RCC 7860 (cell line): ENCODE results near the gene BARHL2.

ENCODE experiments used
- DNase-seq: peaks from one replicate; pipeline ENCODE4 v3.0.0-alpha.2; 2015; ENCODE audit warnings: low spot score
- FAIRE-seq: peaks from 2 replicates; lab custom pipeline; 2012; peaks lifted over from hg19 to GRCh38; lab: Jason Lieb, UNC

The BARHL2 gene

DNA sequence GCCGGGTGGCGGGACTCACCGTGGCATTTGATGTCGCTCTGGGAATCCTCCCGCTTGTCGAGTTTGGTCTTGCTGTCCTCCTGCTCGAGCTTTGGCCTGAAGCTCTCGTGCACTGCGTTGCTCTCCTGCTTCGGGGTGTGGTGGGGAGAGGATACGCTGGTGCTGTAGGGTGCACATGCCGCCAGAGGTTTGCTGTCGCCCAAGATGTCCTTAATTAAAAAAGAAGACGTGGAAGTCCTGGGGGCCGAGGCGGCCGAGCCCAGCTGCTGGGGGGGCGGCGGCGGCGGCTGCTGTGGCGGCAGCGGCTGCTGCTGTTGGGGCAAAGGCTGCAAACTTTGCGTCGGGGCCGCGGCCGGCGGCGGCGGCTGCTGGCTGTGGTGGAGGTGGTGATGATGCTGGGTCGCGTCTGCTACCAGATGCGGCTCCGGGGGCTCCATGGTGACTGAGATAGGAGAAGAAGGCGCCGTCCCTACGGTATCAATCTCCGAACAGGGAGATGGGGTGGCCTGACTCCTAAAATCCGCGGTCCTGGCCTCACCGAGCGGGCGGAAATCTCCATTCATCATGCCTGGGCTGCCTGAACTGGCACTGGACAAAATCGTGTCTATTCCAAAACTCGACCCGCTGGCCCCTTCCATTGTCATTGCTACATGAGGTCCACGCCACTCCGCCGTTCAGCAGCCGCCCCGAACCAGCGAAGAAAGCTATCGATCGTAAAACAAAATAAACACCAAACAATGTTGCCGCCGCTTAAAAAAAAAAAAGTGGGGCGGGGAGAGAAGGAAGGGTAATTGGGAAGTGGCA, at the start of gene BARHL2:
Gene BARHL2, minus strand, starts transcription at position 751 of the 804 bp plus-strand sequence. Its CDS starts 107 bp downstream, at position 644.
- FAIRE-seq (no peak), DNase-seq (no peak)

DNA sequence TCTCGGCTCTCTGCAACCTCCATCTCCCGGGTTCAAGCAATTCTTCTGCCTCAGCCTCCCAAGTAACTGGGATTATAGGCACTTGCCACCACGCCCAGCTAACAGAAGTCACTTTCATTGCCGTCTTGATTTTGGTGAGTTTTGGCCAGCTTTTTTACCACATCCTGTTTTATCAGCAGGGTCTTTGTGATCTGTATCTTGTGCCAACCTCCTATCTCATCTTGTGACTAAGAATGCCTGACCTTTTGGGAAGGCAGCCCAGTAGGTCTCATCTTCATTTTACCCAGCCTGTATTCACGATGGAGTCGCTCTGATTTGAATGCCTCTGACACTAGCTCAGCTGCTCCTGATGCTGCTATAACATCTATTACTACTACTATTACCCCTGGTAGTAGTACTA, 46.8 kb upstream of the BARHL2 start:
- no peak for DNase-seq
- no peak for FAIRE-seq

DNA sequence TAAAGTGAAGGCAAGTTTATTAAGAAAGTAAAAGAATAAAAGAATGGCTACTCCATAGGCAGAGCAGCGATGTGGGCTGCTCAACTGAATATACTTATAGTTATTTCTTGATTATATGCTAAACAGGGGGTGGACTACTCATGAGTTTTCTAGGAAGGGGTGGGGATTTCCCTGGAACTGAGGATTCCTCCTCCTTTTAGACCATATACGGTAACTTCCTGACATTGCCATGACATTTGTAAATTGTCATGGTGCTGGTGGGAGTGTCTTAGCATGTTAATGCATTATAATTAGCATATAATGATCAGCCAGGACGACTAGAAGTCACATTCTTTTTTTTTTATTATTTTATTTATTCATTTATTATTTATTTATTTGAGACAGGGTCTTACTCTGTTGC, 46.4 kb upstream of the BARHL2 start:
- FAIRE-seq: no peak
- DNase-seq: no peak

GRCh38 chr1:90761781-90762589, 44.9 kb upstream of the BARHL2 start:
- DNase-seq: no peak
- FAIRE-seq: no peak

GRCh38 chr1:90761156-90761555, 44.1 kb upstream of the BARHL2 start:
- DNase-seq (no peak), FAIRE-seq (no peak)

- FAIRE-seq (no peak), DNase-seq (no peak)
These were observed 36.5 kb upstream of the BARHL2 start for GRCh38 chr1:90753556-90753955.

DNA sequence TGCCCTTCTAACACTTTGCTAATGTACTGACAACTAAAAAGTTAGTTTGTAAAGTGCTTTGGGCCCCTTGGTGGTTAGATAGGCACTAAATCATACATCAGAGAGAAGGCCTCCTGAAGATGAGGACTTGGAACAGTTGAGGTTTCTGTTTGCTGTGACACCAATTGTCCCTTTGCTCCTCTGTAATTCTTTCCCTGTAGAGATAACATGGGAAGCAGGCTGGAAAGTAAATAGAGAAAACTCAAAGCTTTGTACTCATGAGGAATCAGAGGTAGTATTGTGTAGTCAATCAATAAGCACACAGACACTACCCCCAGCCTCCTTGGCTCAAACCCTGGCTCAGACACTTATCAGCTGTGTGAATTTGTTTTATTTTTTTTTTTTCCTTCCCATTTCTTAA, 31.6 kb upstream of the BARHL2 start:
- DNase-seq (no peak), FAIRE-seq (no peak)

- FAIRE-seq (no peak), DNase-seq (no peak)
These were observed 29.8 kb upstream of the BARHL2 start for GRCh38 chr1:90746857-90747256.

DNA sequence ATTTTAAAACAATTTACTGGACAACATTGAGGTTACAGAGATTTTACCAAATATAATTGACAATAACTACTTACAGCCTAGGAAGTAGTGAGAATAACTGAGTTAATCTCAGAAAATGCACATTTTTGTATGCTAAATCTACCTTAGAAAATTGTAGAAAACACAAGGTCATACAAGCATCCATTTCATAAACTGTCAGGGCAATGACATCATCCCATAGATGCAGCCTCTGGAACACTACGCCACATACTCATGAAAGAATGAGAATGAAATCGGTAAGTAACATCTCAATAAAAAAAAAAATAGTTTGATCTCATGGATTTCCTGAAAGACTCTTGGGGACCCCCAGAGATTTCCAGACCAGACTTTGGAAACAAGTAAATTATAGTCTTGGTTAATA, 28.9 kb upstream of the BARHL2 start:
- DNase-seq (no peak), FAIRE-seq (no peak)

- DNase-seq (no peak), FAIRE-seq (no peak)
These were observed 15.0 kb upstream of the BARHL2 start for GRCh38 chr1:90732136-90732535.

- FAIRE-seq (no peak), DNase-seq (no peak)
These were observed 14.4 kb upstream of the BARHL2 start for GRCh38 chr1:90731382-90732050.

DNA sequence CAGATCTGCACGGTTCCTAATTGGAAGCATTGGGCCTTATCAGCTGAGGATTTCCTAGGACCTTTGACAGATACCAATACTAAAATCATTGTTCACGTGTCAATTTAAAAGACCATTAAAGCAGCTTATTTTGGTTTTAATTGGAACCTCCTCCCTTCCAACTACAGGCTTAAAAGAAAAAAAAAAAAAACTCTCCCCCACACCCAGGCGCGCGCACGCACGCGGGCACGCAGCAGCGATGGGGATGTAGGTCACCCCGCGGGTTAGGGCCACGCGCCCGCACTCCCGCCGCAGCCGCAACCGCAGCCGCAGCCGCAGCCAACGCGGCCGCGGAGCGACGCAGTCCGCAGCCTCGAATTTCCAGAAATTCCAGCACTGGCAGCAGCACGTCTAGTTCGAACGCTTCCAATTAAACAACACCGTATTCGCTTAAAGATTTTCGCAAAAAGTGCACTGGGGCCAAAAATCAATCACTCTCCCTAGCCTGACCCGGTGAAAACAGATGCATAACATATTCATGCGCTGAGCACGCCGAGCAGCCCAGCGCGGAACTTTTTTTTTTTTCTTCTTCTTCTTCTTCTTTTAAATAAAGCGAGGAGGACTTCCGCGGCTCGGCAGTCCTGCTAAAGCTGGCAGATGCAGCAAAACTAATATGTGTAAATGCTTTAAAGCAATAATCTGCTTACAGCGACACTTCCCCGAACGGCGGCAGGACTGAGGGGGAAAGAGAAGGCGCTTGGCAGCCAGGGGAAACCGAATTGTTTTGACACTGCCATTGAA, 13.3 kb upstream of the BARHL2 start:
- DNase-seq (no peak), FAIRE-seq (no peak)

- no peak for FAIRE-seq
- DNase-seq: no peak
These were observed 12.6 kb upstream of the BARHL2 start for GRCh38 chr1:90729504-90730242.

GRCh38 chr1:90728502-90729287, 11.6 kb upstream of the BARHL2 start:
- FAIRE-seq: no peak
- DNase-seq: no peak

DNA sequence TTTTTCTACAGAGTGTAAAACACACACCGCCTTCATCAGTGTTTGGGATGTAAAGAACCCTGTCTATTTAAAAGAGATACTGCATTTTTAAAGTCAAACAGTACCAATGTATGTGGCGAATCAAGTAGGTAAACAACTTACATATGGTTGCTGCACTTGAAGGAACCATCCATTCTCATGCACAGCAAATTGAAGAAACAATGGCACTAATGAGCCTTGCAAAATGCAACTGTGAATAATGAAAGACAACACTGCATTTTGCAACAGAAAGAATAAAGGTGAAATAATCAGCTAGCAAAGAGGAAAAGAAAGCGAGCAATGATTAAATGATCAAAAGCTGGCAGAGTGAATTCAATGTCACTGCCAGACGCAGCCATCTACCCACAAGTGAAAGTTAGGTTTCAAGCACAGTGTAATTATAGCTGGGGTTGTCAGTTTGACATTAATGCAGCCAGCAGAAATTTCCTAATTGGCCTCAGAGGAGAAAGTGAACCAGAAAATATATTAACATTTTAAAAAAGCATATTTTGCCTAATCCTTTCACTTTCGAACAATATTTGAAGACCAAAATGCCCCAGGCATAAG, 10.9 kb upstream of the BARHL2 start:
- DNase-seq (no peak), FAIRE-seq (no peak)

DNA sequence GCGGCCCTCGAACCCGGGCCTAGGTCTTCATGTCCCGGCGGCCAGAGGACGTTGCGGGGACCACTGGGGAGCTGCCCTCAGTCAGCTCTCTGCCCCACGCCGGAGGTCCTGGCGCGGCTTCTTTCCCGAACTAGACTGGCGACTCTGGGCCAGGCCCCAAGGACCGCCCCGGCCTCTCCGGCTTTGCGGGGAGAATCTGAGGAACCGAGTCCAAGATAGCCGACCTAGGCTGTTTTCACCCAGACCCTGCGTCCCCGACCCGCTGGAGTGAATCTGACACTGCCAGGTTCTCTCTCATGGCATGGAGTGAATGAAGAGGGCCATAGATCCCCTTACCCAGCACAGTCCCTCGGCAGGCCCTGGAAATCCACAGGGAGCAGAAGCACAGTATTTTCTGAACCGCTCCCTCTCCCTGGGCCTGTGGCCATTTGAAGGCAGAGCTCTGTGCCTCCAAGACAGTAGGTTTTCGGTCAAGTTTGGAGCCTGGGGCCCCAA, 9.9 kb upstream of the BARHL2 start:
- DNase-seq: no peak
- FAIRE-seq: no peak

DNA sequence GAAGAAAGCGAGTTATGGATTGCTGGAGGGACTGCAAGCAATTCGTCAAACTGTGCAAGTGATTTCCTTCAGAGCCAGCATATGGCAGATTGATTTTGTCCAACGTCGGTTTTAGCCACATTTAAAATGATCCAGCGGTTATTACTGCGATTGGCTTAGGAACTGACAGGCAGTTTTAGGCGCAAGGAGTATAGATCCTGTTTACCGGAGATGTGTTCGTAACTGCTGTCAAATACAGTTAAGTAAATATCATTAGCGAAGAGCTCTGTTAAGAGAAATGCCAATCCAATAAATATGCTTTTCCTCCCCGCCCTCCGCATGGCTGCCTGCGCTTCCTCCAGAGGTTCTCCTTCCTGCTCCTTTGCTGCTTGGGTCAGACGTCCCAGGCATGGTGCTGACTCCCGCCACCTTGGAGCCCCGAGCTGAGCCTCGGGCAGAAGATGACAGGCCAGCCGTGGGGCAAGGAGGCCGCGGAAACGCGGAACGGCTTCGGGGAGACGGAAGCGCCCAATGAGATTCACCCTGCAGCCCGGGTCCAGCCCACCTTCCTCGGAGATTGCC, 9.4 kb upstream of the BARHL2 start:
- FAIRE-seq: no peak
- DNase-seq: no peak

GRCh38 chr1:90725657-90726424, 8.7 kb upstream of the BARHL2 start:
- DNase-seq: no peak
- FAIRE-seq: no peak
